Gastroesophageal sphincter (tissue), 4 donors: ENCODE measurements around the gene DZIP1L. TPM values are rescaled to one million over a fixed set of nuclear protein-coding genes. Genes with fewer than 3 reads are reported as not detected.
A peak's percentile ranks its signal among the peaks of the same experiment; 100 is the strongest.

Experiments used
- ATAC-seq: fragments of 150-250 bp; one replicate; pipeline ENCODE4 v1.9.1; 2016; ENCODE audit warnings: mild to moderate bottlenecking, moderate library complexity
- H3K27ac ChIP-seq, 4 donors: fragments of 200-600 bp; sonication (generic) in 3 of 4; 1 replicate in 3 of 4; 2 replicates in 1 of 4; pipeline ENCODE4 v1.5.1; 2016 to 2019
- H3K27me3 ChIP-seq: fragments of 200-600 bp; sonication (generic); one replicate; pipeline ENCODE4 v1.5.1; 2019
- H3K36me3 ChIP-seq, 2 donors: fragments of 200-600 bp; sonication (generic); one replicate each; pipeline ENCODE4 v1.5.1; 2019; ENCODE audit warnings: control low read depth in 1 of 2
- H3K4me1 ChIP-seq, 3 donors: fragments of 200-600 bp; sonication (generic); 1 replicate in 2 of 3; 2 replicates in 1 of 3; pipeline ENCODE4 v1.5.1; 2016 to 2019; ENCODE audit warnings: control low read depth in 2 of 3
- H3K4me3 ChIP-seq, 2 donors: fragments of 200-600 bp; sonication (generic); one replicate each; pipeline ENCODE4 v1.5.1; 2019; ENCODE audit warnings: mild to moderate bottlenecking in 1 of 2, moderate library complexity in 1 of 2
- H3K9me3 ChIP-seq, 3 donors: fragments of 200-600 bp; sonication (generic); one replicate each; pipeline ENCODE4 v1.5.1; 2017 to 2019; ENCODE audit warnings: control low read depth in 2 of 3
- EP300 ChIP-seq: sonication (generic); formaldehyde crosslinking; IDR thresholded peaks from one replicate; pipeline ENCODE4 v1.6.1; 2017; ENCODE audit warnings: antibody characterized with exemption, mild to moderate bottlenecking
- POLR2A ChIP-seq, 2 donors: fragments of 450-650 bp; IDR thresholded peaks; one replicate each; pipeline ENCODE4 v1.6.1; 2017; ENCODE audit warnings: antibody characterized with exemption in 2 of 2, mild to moderate bottlenecking in 2 of 2, moderate library complexity in 1 of 2
- POLR2AphosphoS5 ChIP-seq: sonication (generic); formaldehyde crosslinking; IDR thresholded peaks from one replicate; pipeline ENCODE4 v1.6.1; 2017; ENCODE audit warnings: antibody characterized with exemption
- WGBS, 2 donors: methylation state at CpG; one replicate each; pipeline ENCODE4 v1.1.5; 2018; ENCODE audit warnings: low coverage in 1 of 2; 5-methylcytosine and 5-hydroxymethylcytosine counted together
- total RNA-seq, 4 donors: library from RNA; depleted of rRNA; stranded (reverse); fragments of >200 nt; gene quantifications; one replicate each; pipeline ENCODE4 v1.1.0, GENCODE V29; 2016
- TF ChIP-seq, protein P1 (sequence below), 4 experiments: fragments of 200-600 bp in 2 of 4; fragments of 450-650 bp in 2 of 4; sonication (generic) in 1 of 4; IDR thresholded peaks; one replicate each; pipeline ENCODE4 v1.5.1; 2017 to 2019; ENCODE audit warnings: antibody characterized with exemption in 4 of 4, mild to moderate bottlenecking in 2 of 4, moderate library complexity in 2 of 4

DZIP1L gene
- total RNA-seq, 4 donors from 2014 or later, result 5.3 to 47.9 (median 18.6) TPM

DNA sequence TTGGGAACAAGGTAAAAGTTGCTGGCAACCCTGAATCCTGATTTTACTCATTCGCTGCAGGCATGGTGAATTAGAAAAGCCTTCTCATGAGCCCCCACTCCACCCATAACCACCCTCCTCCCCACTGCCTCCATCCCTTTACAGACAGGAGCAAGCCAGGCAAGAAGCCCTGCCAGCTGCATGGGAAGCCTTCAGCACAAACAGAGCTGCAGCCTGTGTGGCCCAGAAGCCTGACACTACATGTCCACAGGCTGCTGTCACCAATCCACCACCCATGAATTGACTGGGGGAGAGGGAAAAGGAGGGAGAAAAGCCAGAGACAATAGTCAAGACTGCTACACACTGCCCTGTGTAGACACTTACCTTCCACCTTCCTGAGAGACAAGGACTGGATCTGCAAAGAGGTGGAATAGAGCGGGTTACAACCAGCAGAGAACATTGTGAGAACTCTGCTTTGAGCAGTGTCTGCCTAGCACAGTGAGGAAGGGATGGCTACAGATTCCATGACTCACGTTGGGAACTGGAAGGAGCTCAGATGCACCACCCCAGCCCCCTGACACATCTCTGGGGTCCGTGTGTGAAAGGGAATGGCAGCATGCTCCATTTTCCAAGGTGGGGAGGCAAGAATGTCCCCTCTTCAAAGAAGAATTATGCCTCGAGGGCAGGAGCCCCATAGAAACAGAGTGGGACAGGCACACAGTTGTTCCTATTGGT lies 33.9 kb downstream of the DZIP1L start:
- no peak overlapping the region for H3K4me3 ChIP-seq
- H3K27ac ChIP-seq, result peak overlapping the region in 2 of 4 donors; percentile 8 to 30
- no peaks in the 10 kb centered on the region for H3K27me3 ChIP-seq
- TF ChIP-seq, protein P1, sequence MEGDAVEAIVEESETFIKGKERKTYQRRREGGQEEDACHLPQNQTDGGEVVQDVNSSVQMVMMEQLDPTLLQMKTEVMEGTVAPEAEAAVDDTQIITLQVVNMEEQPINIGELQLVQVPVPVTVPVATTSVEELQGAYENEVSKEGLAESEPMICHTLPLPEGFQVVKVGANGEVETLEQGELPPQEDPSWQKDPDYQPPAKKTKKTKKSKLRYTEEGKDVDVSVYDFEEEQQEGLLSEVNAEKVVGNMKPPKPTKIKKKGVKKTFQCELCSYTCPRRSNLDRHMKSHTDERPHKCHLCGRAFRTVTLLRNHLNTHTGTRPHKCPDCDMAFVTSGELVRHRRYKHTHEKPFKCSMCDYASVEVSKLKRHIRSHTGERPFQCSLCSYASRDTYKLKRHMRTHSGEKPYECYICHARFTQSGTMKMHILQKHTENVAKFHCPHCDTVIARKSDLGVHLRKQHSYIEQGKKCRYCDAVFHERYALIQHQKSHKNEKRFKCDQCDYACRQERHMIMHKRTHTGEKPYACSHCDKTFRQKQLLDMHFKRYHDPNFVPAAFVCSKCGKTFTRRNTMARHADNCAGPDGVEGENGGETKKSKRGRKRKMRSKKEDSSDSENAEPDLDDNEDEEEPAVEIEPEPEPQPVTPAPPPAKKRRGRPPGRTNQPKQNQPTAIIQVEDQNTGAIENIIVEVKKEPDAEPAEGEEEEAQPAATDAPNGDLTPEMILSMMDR (IDR thresholded peaks at IDR 0.05), result no peak
- no peak for TF ChIP-seq POLR2A (IDR thresholded peaks at IDR 0.05)
- TF ChIP-seq EP300, result no peak
- TF ChIP-seq POLR2AphosphoS5, result no peak
- H3K4me1 ChIP-seq, result peaks cover 0 to 5% (median 0%) of the 10 kb centered on the region in 3 donors
- 20 to 86% methylated on average over 1 to 2 of the region's 5 CpGs for WGBS, 2 donors
- peak; percentile 48 for ATAC-seq
- H3K36me3 ChIP-seq, result peaks cover 0 to 91% of the 10 kb centered on the region in 2 donors
- no peaks in the 10 kb centered on the region for H3K9me3 ChIP-seq

DNA sequence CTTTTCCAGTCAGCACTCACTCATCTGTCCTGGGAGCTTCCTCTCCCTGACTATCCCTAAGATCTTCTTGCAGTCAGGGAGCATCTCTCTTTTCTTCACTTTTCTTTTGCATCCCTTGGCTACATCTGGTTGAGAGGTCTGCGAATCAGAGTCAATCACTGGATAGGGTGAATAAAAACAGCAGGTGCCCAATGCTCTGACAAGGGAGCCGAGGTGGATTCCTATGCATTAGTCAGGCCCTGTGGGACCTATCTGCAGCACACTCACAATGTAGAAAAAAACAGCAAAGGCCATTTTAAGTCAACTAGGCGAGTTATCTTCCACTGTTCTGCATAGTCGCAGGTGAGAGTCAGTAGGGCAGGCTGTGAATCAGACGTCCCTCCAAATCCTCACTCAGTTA lies 35.5 kb downstream of the DZIP1L start:
- Histone ChIP-seq H3K36me3 (peaks cover 0 to 99% of the 10 kb centered on the region in 2 donors), H3K27me3 (no peaks in the 10 kb centered on the region), H3K4me1 (peaks cover 0 to 5% (median 0%) of the 10 kb centered on the region in 3 donors), H3K27ac (no peak overlapping the region), H3K4me3 (no peak overlapping the region), H3K9me3 (no peaks in the 10 kb centered on the region)
- no peak for TF ChIP-seq POLR2AphosphoS5
- no peak for TF ChIP-seq EP300
- TF ChIP-seq, protein P1 (IDR thresholded peaks at IDR 0.05), result no peak
- no peak for TF ChIP-seq POLR2A (IDR thresholded peaks at IDR 0.05)
- ATAC-seq, result no peak
- WGBS, 2 donors, result 88 to 100% methylated on average over 4 of the region's 5 CpGs

DNA sequence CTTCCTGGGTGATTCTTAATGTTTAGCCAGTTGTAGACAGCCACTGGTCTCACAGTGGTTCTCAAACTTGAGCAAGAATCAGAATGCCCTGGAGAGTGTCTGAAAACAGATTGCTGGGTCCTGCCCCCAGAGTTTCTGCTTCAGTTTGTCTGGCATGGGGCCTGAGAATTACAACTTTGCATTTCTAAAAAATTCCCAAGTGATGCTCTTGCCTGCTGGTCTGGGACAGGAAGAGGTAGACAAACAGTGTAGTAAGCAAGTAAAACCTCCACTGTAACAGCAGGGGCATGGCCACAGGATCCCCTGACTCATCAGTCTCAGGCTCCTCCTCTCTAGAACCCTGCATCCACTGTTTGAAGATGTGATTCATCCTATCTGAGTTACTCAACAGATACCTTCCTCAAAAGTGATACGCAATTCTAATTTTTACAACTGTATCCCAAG lies 36.5 kb downstream of the DZIP1L start:
- peaks cover 0 to 99% of the 10 kb centered on the region in 2 donors for H3K36me3 ChIP-seq
- 0% methylated on average over 1 of the region's 1 CpG for WGBS, 2 donors
- H3K4me1 ChIP-seq, result peaks cover 0 to 5% (median 0%) of the 10 kb centered on the region in 3 donors

DNA sequence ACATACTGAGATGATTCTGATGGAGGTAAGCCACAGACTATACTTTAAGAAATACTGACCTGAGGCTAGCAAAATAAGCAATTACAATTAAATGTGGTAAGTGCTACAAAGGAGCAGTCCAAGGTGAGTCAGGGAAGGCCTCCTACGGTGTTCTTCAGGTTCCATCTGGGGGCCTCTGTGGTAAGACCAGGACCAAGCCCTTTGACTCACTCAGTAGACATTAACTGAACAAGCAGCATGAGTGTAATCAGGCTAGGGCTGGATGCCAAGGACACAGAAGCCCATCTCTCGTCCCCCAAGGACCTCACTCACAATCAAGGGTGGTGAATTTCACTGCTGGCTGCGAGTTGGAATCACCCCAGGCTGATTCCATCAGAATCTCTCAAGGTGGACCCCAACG lies 37.3 kb downstream of the DZIP1L start:
- 79 to 88% methylated on average over 3 of the region's 4 CpGs for WGBS, 2 donors
- no peak for ATAC-seq
- Histone ChIP-seq H3K27me3 (no peaks in the 10 kb centered on the region), H3K27ac (no peak overlapping the region), H3K4me1 (peaks cover 0 to 5% (median 0%) of the 10 kb centered on the region in 3 donors), H3K36me3 (peaks cover 0 to 98% of the 10 kb centered on the region in 2 donors), H3K9me3 (no peaks in the 10 kb centered on the region), H3K4me3 (no peak overlapping the region)
- TF ChIP-seq, protein P1 (IDR thresholded peaks at IDR 0.05), result no peak
- TF ChIP-seq POLR2A (IDR thresholded peaks at IDR 0.05), result no peak
- no peak for TF ChIP-seq POLR2AphosphoS5
- no peak for TF ChIP-seq EP300

More for the DNA sequence above, 36.5 kb downstream of the DZIP1L start:
- Histone ChIP-seq H3K27ac (no peak overlapping the region), H3K9me3 (no peaks in the 10 kb centered on the region), H3K4me3 (no peak overlapping the region), H3K27me3 (no peaks in the 10 kb centered on the region)
- ATAC-seq, result no peak
- no peak for TF ChIP-seq POLR2AphosphoS5
- TF ChIP-seq POLR2A (IDR thresholded peaks at IDR 0.05), result no peak
- TF ChIP-seq, protein P1 (IDR thresholded peaks at IDR 0.05), result no peak
- TF ChIP-seq EP300, result no peak

DNA sequence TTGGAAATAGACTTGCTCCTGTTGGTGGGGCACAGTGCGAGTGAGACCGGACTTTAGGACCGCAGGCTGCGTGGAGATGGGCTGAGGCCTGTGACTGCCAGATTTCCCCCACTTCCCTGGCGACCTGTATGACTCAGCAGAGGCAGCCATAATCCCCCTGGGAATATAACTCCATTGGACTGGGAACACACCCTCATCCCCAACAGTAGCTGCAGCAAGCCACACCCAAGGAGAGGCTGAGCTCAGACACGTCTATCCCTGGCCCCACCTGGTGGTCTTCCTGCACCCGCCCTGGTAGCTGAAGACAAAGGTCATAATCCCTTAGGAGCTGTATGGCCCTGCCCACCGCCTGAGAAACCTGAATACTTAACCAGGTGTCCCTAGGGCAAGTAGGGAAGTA lies 42.6 kb downstream of the DZIP1L start:
- Histone ChIP-seq H3K9me3 (no peaks in the 10 kb centered on the region), H3K4me3 (no peak overlapping the region), H3K27me3 (no peaks in the 10 kb centered on the region), H3K36me3 (peaks cover 0 to 87% of the 10 kb centered on the region in 2 donors), H3K27ac (no peak overlapping the region), H3K4me1 (no peaks in the 10 kb centered on the region)
- WGBS, 2 donors, result 80% methylated on average over 4 of the region's 8 CpGs; no CpG with 5 or more reads in 1 of the 2 donors
- TF ChIP-seq POLR2A (IDR thresholded peaks at IDR 0.05), result no peak
- TF ChIP-seq EP300, result no peak
- ATAC-seq, result no peak
